Measurements from ENCODE around the gene FAM199X. TPM values are rescaled to one million over a fixed set of nuclear protein-coding genes. Genes with fewer than 3 reads are reported as not detected.

FAM199X gene
- total and polyA plus RNA-seq, 2 donors from 2014 or later: 12.6 to 37.4 TPM

DNA sequence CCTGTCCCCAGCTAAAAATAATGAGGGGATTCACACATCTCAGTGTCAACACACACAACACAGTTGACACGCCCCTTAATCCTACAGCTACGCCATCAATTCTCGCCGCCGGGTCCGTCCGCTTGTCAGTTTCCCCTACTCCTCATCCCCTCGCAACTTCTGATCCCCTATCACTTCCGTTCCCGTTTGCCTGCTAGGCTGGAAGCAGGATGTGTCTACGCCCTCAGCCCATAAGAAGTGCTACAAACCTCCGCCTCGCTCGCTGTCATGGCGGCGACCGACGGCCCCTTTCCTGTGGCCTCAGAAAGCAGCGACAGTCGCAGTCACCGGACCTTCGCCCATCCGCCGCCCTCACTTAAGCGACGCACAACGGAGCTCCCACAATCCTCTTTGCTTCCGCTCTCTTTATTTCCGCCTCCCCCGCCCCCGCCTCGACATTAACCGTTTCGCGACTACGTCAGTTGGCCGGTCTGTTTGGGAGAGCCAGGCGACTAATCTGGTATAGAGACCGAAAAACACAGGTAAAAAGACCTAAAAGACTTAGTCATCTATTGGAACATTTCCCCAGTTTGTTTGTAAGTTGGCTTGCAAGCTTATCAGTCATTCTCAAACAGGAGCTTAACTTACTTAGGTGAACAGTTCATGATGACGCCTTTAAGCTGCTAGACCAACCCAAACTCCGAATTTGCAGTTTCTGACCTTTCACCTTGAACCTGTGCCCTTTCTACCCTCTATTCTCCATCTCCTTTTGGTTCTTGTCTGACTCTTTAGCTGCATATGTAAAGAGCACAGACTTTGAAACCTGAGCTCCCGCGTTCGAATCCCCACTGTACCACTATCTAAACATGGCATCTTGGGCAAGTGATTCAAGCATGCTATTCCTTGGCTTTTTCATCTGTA is 9.4 kb upstream of the FAM199X start, which contains the start of gene SLC25A53:
TSS of gene SLC25A53 (minus strand) at position 380 of the 900 bp plus-strand sequence. CDS start 51,752 bp downstream, outside the sequence.
- intact Hi-C loops (cut with DNase I): no loop called here
- TF ChIP-seq, protein P1, sequence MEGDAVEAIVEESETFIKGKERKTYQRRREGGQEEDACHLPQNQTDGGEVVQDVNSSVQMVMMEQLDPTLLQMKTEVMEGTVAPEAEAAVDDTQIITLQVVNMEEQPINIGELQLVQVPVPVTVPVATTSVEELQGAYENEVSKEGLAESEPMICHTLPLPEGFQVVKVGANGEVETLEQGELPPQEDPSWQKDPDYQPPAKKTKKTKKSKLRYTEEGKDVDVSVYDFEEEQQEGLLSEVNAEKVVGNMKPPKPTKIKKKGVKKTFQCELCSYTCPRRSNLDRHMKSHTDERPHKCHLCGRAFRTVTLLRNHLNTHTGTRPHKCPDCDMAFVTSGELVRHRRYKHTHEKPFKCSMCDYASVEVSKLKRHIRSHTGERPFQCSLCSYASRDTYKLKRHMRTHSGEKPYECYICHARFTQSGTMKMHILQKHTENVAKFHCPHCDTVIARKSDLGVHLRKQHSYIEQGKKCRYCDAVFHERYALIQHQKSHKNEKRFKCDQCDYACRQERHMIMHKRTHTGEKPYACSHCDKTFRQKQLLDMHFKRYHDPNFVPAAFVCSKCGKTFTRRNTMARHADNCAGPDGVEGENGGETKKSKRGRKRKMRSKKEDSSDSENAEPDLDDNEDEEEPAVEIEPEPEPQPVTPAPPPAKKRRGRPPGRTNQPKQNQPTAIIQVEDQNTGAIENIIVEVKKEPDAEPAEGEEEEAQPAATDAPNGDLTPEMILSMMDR (IDR thresholded peaks at IDR 0.05; ENCODE audit: borderline replicate concordance, extremely low read depth, insufficient read depth): no peak
- DNase-seq: peak; percentile 88 to 93 (median 90)

DNA sequence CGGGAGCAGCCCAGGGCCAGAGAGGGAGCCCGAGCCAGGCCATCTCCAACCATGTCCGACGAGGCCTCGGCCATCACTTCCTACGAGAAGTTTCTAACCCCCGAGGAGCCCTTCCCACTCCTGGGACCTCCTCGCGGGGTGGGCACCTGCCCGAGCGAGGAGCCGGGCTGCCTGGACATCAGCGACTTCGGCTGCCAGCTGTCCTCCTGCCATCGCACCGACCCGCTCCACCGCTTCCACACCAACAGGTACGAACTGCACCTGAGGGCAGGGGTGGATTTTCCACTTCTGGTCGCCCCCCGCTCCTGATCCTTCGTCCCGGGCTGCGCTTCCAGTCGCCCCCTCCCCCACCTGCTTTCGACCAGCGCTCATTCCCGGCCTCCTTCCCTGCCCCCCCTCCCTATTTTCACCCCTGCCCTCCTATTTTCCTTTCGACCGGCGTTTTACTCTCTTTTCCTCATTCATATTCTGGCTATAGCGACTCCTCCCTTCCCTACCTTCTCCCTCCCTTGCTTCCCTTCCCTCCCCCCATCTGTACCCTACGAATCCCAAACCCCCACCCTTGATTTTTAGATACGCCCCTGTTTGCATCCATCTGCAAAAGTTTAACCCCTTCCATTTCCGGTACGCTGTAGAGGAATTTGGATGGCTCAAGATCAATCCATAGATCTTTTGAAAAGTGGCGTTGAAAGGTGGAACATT is 633 bp downstream of the FAM199X start:
- DNase-seq (peak in 1 of 5 donors; percentile 31), FAIRE-seq (no peak)
- Histone ChIP-seq H3K9ac (ENCODE audit: low read length in 3 of 3) (peak overlapping the region; percentile 11 to 75 (median 55)), H3K4me1 (ENCODE audit: control insufficient read depth in 2 of 3, insufficient read depth in 2 of 3, low read depth in 1 of 3, low read length in 3 of 3) (no peaks in the 10 kb centered on the region), H3K9me3 (ENCODE audit: control insufficient read depth in 2 of 3, insufficient read depth in 1 of 3, low read length in 3 of 3) (no peaks in the 10 kb centered on the region), H3K27ac (ENCODE audit: low read depth in 2 of 2, low read length in 2 of 2) (peak overlapping the region; percentile 78 to 83), H3K4me3 (ENCODE audit: low read length in 3 of 3) (peak overlapping the region; percentile 62 to 75 (median 63)), H3K36me3 (ENCODE audit: control insufficient read depth in 2 of 3, insufficient read depth in 3 of 3, low read length in 3 of 3) (no peaks in the 10 kb centered on the region), H3K27me3 (ENCODE audit: control insufficient read depth, insufficient read depth, low read length) (no peaks in the 10 kb centered on the region)
- TF ChIP-seq, protein P1 (IDR thresholded peaks at IDR 0.05; ENCODE audit: borderline replicate concordance, extremely low read depth, insufficient read depth): no peak
- intact Hi-C loops (cut with DNase I): no loop called here

More for the DNA sequence above, 9.4 kb upstream of the FAM199X start, which contains the start of gene SLC25A53:
- Histone ChIP-seq H3K27me3 (ENCODE audit: control insufficient read depth, insufficient read depth, low read length) (no peaks in the 10 kb centered on the region), H3K9me3 (ENCODE audit: control insufficient read depth in 2 of 3, insufficient read depth in 1 of 3, low read length in 3 of 3) (no peaks in the 10 kb centered on the region), H3K4me3 (ENCODE audit: low read length in 3 of 3) (peak within 1 kb of the TSS; percentile 75 to 96 (median 96)), H3K9ac (ENCODE audit: low read length in 3 of 3) (peak within 1 kb of the TSS; percentile 46 to 93 (median 69)), H3K4me1 (ENCODE audit: control insufficient read depth in 2 of 3, insufficient read depth in 2 of 3, low read depth in 1 of 3, low read length in 3 of 3) (no peaks in the 10 kb centered on the region), H3K36me3 (ENCODE audit: control insufficient read depth in 2 of 3, insufficient read depth in 3 of 3, low read length in 3 of 3) (no peaks in the 10 kb centered on the region), H3K27ac (ENCODE audit: low read depth in 2 of 2, low read length in 2 of 2) (peak within 1 kb of the TSS; percentile 87)
- no peak for FAIRE-seq

DNA sequence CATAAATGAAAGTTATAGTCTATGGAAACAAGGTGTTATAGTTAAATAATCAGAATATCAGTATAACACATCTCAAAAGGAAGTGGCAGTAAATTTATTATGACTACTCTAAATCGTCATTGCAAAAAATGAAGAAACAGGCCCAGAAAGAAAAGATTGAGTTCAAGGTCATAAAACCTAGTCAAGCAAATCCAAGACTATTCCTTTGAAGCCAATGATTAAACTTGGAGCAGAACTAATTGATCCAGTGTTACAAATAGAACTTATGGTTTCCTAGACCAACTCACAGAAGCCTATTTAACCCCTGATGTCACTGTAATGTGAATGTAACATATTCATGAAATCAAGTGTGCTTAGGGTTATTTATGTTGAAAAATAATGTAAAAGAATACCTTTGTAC is 1.9 kb downstream of the FAM199X start:
- intact Hi-C loops (cut with DNase I): no loop called here
- no peak for DNase-seq
- H3K27me3 ChIP-seq (ENCODE audit: control insufficient read depth, insufficient read depth, low read length): no peaks in the 10 kb centered on the region
- H3K4me1 ChIP-seq (ENCODE audit: control insufficient read depth in 2 of 3, insufficient read depth in 2 of 3, low read depth in 1 of 3, low read length in 3 of 3): peaks cover 0 to 2% (median 0%) of the 10 kb centered on the region in 3 donors
- no peaks in the 10 kb centered on the region for H3K9me3 ChIP-seq (ENCODE audit: control insufficient read depth in 2 of 3, insufficient read depth in 1 of 3, low read length in 3 of 3)
- H3K4me3 ChIP-seq (ENCODE audit: low read length in 3 of 3): peak overlapping the region in 2 of 3 donors; percentile 62 to 75
- peak overlapping the region in 1 of 3 donors; percentile 75 for H3K9ac ChIP-seq (ENCODE audit: low read length in 3 of 3)
- no peaks in the 10 kb centered on the region for H3K36me3 ChIP-seq (ENCODE audit: control insufficient read depth in 2 of 3, insufficient read depth in 3 of 3, low read length in 3 of 3)
- peak overlapping the region in 1 of 2 donors; percentile 47 for H3K27ac ChIP-seq (ENCODE audit: low read depth in 2 of 2, low read length in 2 of 2)
- FAIRE-seq: peak; percentile 71
- TF ChIP-seq, protein P1 (IDR thresholded peaks at IDR 0.05; ENCODE audit: borderline replicate concordance, extremely low read depth, insufficient read depth): no peak
